Measurements from ENCODE around the gene NXPE4.
"Not testable (repeated sequence)": the region's sequence is repeated elsewhere in the genome, so short reads cannot be mapped to it uniquely, and the experiment has no call there.

Gene NXPE4

DNA sequence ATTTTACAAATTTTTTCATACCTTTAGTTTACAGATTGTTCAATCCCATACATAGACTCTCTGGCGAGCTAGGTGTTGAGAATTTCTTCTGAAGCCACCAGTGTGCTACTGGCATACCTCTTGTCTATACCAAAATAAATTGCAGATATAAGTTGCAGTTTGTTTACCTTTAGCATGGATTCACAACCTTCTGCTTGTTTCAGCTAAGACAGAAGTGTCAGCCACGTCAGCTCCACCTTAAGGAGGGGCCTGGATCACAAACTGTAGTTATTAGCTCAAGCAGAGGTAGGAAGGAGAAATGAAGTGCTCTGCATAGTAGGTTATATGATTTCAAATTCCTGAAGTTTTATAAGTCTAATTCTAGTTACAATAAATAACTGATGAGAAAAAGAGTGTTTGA, at the start of gene NXPE4:
NXPE4 (minus strand) TSS at position 216 of the 400 bp plus-strand sequence. CDS start 1,027 bp downstream, outside the sequence.
- DNase-seq, result no peak

DNA sequence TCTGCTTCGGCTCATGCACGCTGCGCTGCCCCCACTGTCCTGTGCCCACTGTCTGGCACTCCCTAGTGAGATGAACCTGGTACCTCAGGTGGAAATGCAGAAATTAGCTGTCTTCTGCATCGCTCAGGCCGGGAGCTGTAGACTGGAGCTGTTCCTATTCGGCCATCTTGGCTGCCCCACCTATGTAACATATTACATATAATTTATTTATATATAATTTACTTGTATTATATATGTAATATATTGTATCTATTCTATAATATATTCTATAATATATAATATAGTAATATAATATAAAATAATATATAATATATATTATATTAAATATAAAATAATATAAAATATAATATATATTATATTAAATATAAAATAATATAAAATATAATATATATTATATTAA, 43.9 kb upstream of the NXPE4 start:
- DNase-seq, result not testable (repeated sequence)

DNA sequence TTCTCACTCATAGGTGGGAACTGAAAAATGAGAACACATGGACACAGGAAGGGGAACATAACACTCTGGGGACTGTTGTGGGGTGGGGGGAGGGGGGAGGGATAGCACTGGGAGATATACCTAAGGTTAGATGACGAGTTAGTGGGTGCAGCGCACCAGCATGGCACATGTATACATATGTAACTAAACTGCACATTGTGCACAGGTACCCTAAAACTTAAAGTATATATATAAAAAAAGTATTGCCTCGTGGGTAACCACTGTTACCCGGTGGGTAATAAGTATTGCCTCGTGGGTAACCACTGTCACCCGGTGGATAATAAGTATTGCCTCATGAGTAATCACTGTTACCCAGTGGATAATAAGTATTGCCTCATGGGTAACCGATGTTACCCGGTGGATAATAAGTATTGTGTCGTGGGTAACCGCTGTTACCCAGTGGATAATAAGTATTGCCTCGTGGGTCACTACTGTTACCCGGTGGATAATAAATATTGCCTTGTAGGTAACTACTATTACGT, 35.9 kb upstream of the NXPE4 start:
- DNase-seq, result not testable (repeated sequence)

DNA sequence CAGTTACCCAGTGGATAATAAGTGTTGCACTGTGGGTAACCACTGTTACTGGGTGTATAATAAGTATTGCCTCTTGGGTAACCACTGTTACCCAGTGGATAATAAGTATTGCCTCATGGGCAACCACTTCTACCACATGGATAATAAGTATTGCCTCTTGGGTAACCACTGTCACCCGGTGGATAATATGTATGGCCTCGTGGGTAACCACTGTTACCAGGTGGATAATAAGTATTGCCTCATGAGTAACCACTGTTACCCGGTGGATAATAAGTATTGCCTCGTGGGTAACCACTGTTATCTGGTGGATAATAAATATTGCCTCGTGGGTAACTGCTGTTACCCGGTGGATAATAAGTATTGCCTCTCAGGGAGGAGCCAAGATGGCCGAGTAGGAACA, 29.7 kb upstream of the NXPE4 start:
- DNase-seq, result no peak

DNA sequence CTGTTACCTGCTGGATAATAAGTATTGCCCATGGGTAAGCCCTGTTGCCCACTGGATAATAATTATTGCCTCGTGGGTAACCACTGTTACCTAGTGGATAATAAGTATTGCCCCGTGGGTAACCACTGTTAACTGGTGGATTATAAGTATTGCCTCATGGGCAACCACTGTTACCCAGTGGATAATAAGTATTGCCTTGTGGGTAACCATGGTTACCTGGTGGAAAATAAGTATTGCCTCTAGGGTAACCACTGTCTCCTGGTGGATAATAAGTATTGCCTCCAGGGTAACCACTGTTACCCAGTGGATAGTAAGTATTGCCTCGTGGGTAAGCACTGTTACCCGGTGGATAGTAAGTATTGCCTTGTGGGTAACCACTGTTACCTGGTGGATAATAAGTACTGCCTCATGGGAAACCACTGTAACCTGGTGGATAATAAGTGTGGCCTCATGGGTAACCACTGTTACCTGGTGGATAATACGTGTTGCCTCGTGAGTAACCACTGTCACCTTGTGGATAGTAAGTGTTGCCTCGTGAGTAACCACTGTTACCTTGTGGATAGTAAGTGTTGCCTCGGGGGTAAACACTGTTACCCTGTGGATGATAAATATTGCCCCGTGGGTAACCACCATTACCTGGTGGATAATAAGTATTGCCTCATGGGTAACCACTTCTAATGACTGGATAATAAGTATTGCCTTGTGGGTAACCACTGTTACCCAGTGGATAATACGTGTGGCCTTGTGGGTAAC, 29.0 kb upstream of the NXPE4 start:
- DNase-seq, result no peak

DNA sequence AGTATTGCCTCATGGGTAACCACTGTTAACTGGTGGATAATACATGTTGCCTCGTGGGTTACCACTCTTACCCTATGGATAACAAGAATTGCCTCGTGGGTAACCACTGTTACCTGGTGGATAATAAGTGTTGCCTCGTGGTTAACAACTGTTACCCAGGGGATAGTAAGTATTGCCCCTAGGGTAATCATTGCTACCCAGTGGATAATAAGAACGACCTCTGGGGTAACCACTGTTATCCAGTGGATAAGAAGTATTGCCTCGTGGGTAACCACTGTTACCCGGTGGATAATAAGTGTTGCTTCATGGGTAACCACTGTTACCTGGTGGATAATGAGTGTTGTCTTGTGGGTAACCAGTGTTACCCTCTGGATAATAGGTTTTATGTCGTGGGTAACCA, 28.1 kb upstream of the NXPE4 start:
- DNase-seq, result no peak

DNA sequence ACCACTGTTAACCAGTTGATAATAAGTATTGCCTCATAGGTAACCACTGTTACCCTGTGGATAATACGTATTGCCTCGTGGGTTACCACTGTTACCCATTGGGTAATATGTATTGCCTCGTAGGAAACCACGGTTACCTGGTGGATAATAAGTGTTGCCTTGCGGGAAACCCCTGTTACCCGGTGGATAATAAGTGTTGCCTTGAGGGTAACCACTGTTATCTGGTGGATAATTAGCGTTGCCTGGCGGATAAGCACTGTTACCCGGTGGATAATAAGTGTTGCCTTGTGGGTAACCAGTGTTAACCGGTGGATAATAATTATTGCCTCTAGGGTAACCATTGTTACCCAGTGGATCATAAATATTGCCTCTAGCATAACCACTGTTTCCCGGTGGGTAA, 27.3 kb upstream of the NXPE4 start:
- DNase-seq, result no peak

DNA sequence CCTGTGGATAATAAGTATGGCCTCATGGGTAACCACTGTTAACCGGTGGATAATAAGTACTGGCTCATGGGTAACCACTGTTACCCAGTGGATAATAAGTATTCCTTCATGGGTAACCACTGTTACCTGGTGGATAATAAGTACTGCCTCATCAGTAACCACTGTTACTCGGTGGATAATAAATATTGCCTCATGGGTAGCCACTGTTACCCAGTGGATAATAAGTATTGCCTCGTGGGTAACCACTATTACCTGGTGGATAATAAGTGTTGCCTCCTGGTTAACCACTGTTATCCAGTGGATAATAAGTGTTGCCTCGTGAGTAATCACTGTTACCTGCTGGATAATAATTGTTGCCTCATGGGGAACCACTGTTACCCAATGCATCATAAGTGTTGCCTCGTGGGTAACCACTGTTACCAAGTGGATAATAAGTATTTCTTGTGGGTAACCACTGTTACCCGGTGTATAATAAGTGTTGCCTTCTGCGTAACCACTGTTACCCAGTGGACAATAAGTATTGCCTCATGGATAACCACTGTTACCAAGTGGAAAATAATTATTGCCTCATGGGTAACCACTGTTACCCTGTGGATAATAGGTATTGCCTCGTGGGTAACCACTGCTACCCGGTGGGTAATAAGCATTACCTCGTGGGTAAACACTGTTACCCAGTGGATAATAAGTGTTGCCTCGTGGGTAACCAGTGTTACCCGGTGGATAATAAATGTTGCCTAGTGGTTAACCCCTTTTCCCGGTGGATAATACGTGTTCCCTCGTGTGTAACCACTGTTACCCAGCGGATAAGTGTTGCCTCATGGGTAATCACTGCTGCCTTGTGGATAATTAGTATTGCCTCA, 26.6 kb upstream of the NXPE4 start:
- DNase-seq, result no peak

DNA sequence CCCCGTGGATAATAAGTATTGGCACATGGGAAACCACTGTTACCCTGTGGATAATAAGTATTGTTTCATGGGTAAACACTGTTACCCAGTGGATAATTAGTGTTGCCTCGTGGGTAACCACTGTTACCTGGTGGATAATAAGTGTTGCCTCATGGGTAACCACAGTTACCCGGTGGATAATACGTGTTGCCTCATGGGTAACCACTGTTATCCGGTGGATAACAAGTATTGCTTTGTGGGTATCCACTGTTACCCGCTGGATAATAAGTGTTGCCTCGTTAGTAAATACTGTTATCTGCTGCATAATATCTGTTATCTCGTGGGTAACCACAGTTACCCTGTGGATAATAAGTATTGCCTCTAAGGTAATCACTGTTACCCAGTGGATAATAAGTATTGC, 25.5 kb upstream of the NXPE4 start:
- DNase-seq, result no peak

DNA sequence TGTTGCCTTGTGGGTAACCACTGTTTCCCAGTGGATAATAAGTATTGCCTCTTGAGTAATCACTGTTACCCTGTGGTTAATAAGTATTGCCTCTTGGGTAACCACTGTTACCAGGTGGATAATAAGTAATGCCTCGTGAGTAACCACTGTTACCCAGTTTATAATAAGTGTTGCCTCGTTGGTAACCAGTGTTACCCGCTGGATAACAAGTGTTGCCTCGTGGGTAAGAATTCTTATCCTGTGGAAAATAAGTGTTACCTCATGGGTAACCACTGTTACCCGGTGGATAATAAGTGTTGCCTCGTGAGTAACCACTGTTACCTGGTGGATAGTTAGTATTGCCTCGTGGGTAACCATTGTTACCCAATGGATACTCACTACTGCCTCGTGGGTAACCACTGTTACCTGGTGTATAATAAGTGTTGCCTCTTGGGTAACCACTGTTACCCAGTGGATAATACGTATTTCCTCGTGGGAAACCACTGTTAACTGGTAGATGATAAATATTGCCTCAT, 24.1 kb upstream of the NXPE4 start:
- no peak for DNase-seq

DNA sequence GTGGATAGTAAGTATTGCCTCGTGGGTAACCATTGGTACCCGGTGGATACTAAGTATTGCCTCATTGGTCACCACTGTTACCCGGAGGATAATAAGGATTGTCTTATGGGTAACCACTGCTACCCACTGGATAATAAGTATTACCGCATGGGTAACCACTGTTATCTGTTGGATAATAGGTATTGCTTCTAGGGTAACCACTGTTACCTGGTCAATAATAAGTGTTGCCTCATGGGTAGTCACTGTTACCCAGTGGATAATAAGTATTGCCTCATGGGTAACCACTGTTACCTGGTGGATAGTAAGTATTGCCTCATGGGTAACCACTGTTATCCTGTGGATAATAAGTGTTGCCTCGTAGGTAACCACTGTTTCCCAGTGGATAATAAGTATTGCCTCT, 22.6 kb upstream of the NXPE4 start:
- DNase-seq, result no peak

DNA sequence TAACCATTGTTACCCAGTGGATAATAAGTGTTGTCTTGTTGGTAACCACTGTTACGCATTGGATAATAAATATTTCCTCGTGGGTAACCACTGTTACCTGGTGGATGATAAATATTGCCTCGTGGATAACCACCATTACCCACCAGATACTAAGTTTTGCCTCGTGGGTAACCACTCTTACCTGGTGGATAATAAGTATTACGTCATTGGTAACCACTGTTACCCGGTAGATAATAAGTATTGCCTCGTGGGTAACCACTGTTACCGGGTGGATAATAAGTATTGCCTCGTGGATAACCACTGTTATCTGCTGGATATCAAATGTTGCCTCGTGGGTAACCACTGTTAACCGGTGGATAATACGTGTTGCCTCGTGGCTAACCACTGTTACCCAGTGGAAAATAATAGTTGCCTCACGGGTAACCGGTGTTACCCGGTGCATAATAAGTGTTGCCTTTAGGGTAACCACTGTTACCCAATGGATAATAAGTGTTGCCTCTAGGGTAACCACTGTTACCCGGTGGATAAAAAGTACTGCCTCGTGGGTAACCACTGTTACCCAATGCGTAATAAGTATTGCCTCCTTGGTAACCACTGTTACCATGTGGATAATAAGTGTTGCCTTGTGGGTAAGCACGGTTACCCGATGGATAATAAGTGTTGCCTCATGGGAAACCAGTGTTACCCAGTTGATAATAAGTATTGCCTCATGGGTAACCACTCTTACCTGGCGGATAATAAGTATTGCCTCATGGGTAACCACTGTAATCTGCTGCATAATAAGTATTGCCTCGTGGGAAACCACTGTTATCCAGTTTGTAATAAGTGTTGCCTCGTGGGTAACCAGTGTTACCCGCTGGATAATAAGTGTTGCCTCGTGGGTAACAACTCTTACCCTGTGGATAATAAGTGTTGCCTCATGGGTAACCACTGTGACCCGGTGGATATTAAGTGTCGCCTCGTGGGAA, 21.9 kb upstream of the NXPE4 start:
- no peak for DNase-seq

DNA sequence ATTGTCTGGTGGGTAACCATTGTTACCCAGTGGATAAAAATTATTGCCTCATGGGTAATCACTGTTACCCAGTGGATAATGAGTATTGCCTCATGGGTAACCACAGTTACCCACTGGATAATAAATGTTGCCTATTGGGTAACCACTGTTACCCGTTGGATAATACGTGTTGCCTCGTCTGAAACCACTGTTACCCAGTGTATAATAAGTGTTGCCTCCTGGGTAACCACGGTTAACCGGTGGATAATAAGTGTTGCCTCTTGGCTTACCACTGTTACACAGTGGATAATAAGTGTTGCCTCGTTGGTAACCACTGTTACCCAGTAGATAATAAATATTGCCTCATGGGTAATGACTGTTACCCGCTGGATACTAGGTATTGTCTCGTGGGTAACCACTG, 20.9 kb upstream of the NXPE4 start:
- DNase-seq, result no peak

DNA sequence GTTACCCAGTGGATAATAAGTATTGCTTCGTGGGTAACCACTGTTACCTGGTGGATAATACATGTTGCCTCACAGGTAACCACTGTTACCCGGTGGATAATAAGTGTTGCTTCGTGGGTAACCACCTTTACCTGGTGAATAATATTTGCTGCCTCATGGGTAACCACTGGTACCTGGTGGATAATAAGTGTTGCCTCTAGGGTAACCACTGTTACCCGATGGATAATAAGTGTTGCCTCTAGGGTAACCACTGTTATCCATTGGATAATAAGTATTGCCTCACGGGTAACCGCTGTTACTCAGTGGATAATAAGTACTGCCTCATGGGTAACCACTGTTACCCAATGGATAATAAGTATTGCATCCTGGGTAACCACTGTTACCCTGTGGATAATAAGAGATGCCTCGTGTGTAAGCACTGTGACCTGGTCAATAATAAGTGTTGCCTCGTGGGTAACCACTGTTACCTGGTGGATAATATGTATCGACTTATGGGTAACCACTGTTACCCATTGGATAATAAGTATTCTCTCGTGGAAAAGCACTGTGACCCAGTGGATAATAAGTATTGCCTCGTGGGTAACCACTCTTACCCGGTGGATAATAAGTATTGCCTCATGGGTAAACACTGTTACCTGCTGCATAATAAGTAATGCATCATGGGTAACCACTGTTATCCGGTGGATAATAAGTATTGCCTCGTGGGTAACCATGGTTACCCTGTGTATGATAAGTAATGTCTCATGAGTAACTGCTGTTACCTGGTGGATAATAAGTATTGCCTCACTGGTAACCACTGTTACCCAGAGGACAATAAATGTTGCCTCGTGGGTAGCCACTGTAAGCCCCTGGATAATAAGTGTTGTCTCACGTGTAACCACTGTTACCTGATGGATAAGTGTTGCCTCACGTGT, 20.1 kb upstream of the NXPE4 start:
- DNase-seq, result no peak

DNA sequence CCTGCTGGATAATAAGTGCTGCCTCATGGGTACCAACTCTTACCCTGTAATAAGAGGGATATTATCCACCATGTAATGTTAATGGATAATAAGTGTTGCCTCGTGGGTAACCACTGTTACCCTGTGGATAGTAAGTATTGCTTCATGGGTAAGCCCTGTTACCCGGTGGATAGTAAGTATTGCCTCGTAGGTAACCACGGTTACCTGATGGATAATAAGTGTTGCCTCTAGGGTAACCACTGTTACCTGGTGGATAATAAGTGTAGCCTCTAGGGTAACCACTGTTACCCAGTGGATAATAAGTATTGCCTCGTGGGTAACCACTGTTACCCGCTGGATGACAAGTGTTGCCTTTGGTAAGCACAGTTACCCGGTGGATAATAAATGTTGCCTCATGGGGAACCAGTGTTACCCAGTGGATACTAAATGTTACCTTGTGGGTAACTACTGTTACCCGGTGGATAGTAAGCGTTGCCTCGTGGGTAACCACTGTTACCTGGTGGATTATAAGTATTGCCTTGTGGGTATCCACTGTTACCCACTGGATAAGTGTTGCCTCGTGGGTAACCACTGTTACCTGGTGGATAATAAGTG, 18.6 kb upstream of the NXPE4 start:
- DNase-seq, result no peak

DNA sequence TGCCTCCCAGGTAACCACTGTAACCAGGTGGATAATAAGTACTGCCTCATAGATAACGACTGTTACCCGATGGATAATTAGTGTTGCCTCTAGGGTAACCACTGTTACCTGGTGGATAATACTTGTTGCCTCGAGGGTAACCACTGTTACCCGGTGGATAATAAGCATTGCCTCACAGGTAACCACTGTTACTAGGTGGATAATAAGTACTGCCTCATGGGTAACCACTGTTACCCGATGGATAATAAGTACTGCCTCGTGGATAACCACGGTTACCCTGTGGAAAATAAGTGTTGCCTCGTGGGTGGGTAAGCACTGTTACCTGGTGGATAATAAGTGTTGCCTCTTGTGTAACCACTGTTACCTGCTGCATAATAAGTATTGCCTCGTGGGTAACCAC, 17.5 kb upstream of the NXPE4 start:
- not testable (repeated sequence) for DNase-seq

DNA sequence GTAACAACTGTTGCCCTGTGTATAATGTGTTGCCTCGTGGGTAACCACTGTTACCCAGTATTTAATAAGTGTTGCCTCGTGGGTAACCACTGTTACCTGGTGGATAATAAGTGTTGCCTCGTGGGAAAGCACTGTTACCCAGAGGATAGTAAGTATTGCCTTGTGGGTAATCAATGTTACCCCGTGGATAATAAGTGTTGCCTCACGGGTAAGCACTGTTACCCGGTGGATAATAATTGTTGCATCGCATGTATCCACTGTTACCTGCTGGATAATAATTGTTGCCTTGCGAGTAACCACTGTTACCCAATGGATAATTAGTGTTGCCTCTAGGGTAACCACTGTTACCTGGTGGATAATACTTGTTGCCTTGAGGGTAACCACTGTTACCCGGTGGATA, 17.1 kb upstream of the NXPE4 start:
- DNase-seq, result no peak

DNA sequence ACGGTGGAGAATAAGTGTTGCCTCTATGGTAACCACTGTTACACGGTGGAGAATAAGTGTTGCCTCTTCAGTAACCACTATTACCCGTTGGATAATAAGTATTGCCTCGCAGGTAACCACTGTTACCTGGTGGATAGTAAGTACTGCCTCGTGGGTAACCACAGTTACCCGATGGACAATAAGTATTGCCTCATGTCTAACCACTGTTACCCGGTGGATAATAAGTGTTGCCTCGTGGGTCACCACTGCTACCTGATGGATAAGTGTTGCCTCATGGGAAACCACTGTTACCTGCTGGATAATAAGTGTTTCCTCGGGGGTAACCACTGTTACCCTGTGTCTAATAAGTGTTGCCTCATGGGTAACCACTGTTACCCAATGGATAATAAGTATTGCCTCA, 16.6 kb upstream of the NXPE4 start:
- not testable (repeated sequence) for DNase-seq

DNA sequence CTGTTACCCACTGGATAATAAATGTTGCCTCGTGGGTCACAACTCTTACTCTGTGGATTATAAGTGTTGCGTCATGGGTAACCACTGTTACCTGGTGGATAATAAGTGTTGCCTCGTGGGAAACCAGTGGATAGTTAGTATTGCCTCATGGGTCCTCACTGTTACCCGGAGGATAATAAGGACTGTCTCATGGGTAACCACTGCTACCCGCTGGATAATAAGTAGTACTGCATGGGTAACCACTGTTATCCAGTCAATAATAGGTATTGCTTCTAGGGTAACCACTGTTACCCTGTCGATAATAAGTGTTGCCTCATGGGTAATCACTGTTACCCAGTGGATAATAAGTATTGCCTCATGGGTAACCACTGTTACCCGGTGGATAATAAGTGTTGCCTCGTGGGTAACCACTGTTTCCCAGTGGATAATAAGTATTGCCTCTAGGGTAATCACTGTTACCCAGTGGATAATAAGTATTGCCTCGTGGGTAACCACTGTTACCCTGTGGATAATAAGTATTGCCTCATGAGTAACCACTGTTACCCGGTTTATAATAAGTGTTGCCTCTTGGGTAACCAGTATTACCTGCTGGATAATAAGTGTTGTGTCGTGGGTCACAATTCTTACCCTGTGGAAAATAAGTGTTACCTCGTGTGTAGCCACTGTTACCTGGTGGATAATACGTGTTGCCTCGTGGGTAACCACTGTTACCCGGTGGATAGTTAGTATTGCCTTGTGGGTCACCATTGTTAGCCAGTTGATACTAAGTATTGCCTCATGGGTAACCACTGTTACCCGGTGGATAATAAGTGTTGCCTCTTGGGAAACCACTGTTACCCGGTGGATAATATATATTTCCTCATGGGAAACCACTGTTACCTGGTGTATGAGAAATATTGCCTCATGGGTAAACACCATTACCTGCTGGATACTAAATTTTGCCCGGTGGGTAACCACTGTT, 15.7 kb upstream of the NXPE4 start:
- DNase-seq, result no peak

DNA sequence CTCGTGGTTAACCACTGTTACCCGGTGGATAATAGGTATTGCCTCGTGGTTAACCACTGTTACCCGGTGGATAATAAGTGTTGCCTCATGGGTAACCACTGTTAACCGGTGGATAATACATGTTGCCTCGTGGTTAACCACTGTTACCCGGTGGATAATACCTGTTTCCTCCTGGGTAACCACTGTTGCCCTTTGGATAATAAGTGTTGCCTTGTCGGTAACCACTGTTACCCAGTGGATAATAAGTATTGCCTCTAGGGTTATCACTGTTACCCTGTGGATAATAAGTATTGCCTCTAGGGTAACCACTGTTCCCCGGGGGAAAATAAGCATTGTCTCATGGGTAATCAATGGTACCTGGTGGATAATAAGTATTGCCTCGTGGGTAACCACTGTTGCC, 15.0 kb upstream of the NXPE4 start:
- DNase-seq, result no peak
